Heart left ventricle (tissue), 16 donors: ENCODE data around the gene SREBF1. TPM values are rescaled to one million over a fixed set of nuclear protein-coding genes. Genes with fewer than 3 reads are reported as not detected.

Experiments used
- ATAC-seq, 4 donors: fragments of 200-7000 bp; cut with Tn5 transposase; one replicate each; pipeline ENCODE4 v1.9.1; 2020 to 2022; ENCODE audit warnings: moderate library complexity in 4 of 4, mild to moderate bottlenecking in 3 of 4, moderate number of reproducible peaks in 1 of 4
- DNase-seq, 5 donors: peaks; one replicate each; pipeline ENCODE4 v3.0.0-alpha.2; 2020
- H3K27ac ChIP-seq, 12 donors: fragments of 200-600 bp; sonication (generic) in 4 of 12; one replicate each; pipeline versions ENCODE4 v1.5.0 to v1.8.0; 2016 to 2022; ENCODE audit warnings: mild to moderate bottlenecking in 2 of 12
- H3K27me3 ChIP-seq, 9 donors: fragments of 200-600 bp; sonication (generic) in 2 of 9; one replicate each; pipeline versions ENCODE4 v1.5.1 to v1.8.0; 2016 to 2022; ENCODE audit warnings: mild to moderate bottlenecking in 3 of 9
- H3K36me3 ChIP-seq, 9 donors: fragments of 200-600 bp; sonication (generic) in 2 of 9; one replicate each; pipeline versions ENCODE4 v1.5.0 to v1.8.0; 2018 to 2022; ENCODE audit warnings: mild to moderate bottlenecking in 2 of 9
- H3K4me1 ChIP-seq, 12 donors: fragments of 200-600 bp; sonication (generic) in 4 of 12; one replicate each; pipeline versions ENCODE4 v1.5.0 to v1.8.0; 2016 to 2022; ENCODE audit warnings: mild to moderate bottlenecking in 3 of 12
- H3K4me3 ChIP-seq, 12 donors: fragments of 200-600 bp; sonication (generic) in 4 of 12; one replicate each; pipeline versions ENCODE4 v1.5.0 to v1.8.0; 2017 to 2022; ENCODE audit warnings: mild to moderate bottlenecking in 9 of 12, moderate library complexity in 4 of 12
- H3K9me3 ChIP-seq, 12 donors: fragments of 200-600 bp; sonication (generic) in 4 of 12; one replicate each; pipeline versions ENCODE4 v1.5.0 to v1.8.0; 2016 to 2022; ENCODE audit warnings: mild to moderate bottlenecking in 1 of 12
- CTCF ChIP-seq, 12 donors: fragments of 200-600 bp; sonication (generic) in 4 of 12; IDR thresholded peaks; one replicate each; pipeline versions ENCODE4 v1.5.0 to v1.8.0; 2018 to 2022; ENCODE audit warnings: antibody characterized with exemption in 12 of 12, mild to moderate bottlenecking in 5 of 12
- POLR2A ChIP-seq, 2 donors: fragments of 450-650 bp; IDR thresholded peaks; one replicate each; pipeline ENCODE4 v1.6.1; 2017; ENCODE audit warnings: antibody characterized with exemption in 2 of 2, mild to moderate bottlenecking in 2 of 2, moderate library complexity in 2 of 2
- WGBS, 4 donors: extraction: QIAGEN DNeasy Blood & Tissue Kit in 2 of 4; methylation state at CpG; one replicate each; pipeline versions ENCODE4 v1.1.5 to v1.1.7; 2013 to 2018; 5-methylcytosine and 5-hydroxymethylcytosine counted together
- intact Hi-C, 10 donors: fragments of 100-400 bp; cut with DNase I; formaldehyde crosslinking; loops; one replicate each; pipeline versions ENCODE4 v1.11.1 to v1.14.2; 2022
- polyA plus RNA-seq, 2 donors: library from polyadenylated mRNA; stranded (reverse); fragments of 200-250 nt; gene quantifications; one replicate each; pipeline ENCODE4 v1.2.3, GENCODE V29; 2013
- total RNA-seq, 9 donors: library from RNA; depleted of rRNA in 2 of 9; stranded (reverse); fragments of >200 nt in 2 of 9; fragmentation: NEBNext Ultra II Directional in 3 of 9; extraction: Animal tissue kit (Norgen Biotek cat#: 25700) in 3 of 9; gene quantifications; one replicate each; pipeline versions ENCODE4 v1.1.0 to v1.2.4, GENCODE V29; 2016 to 2023
- donor health status: ischemic (EF 13 %, LVEDD 7.1; RV severe dilation, severe dysfunction).
- donor health status: healthy with polysubstance abuse.
- donor health status: DM: no; HTN: yes; CAD: no.
- donor health status: DM: no; HTN: no; CAD: no.
- donor health status: ischemic (EF 25% LVEDD 6.9; RV normal size, moderate dysfunction).
- donor health status: ischemic (EF 25% LVEDD 5.7; RV mildly dilated, moderate dysfunction).
- donor health status: healthy.
- donor health status: DM: yes; HTN: yes; CAD: no.
- donor health status: ischemic (EF 35%, LVEDD 5.7; RV mildly dilated, moderate dysfunction).
- donor health status: nonischemic (EF 11% LVEDD 7.7; RV severe dilation, severe dysfunction).
- donor health status: DM: yes; HTN: yes; CAD: no.
- donor health status: PGD.
- donor health status: ischemic (EF 29% LVEDD 5.4; RV normal size, mild dysfunction).
- donor health status: nonischemic (EF 23%, LVEDD 6.1; RV moderate dilation, normal function).

SREBF1 gene
- total and polyA plus RNA-seq, 11 donors = 12.8 to 55.2 (median 21.4) TPM

GRCh38 chr17:17824783-17825614 lies 11.8 kb downstream of the SREBF1 start:
- intact Hi-C loops = loop anchor here in 1 of 10 donors (5.0 kb wide), 1 partner anchor 147 kb away; the partner anchor contains the start of genes DRC3 and TOM1L2
- TF ChIP-seq POLR2A (IDR thresholded peaks at IDR 0.05) (no peak), CTCF (IDR thresholded peaks at IDR 0.05) (no peak)

GRCh38 chr17:17824119-17824782 lies 12.5 kb downstream of the SREBF1 start:
- Histone ChIP-seq H3K4me1 (peaks cover 26 to 79% (median 40%) of the 10 kb centered on the region in 12 donors), H3K36me3 (peaks cover 0 to 13% (median 6%) of the 10 kb centered on the region in 9 donors), H3K27me3 (no peaks in the 10 kb centered on the region), H3K9me3 (no peaks in the 10 kb centered on the region), H3K27ac (peak overlapping the region; percentile 43 to 88 (median 83)), H3K4me3 (peak overlapping the region in 11 of 12 donors; percentile 22 to 69 (median 57))
- DNase-seq = no peak
- whole genome bisulfite sequencing, 4 donors = 1 to 24% (median 19%) methylated on average over 8 to 11 of the region's 11 CpGs
- intact Hi-C loops = loop anchor here in 1 of 10 donors (5.0 kb wide), 1 partner anchor 148 kb away; the partner anchor contains the start of genes DRC3 and TOM1L2
- peak in 2 of 4 donors; percentile 1 to 3 for ATAC-seq
- TF ChIP-seq POLR2A (IDR thresholded peaks at IDR 0.05) = no peak
- TF ChIP-seq CTCF (IDR thresholded peaks at IDR 0.05) = no peak

More at GRCh38 chr17:17824783-17825614, 11.8 kb downstream of the SREBF1 start:
- Histone ChIP-seq H3K36me3 (peaks cover 0 to 5% (median 2%) of the 10 kb centered on the region in 9 donors), H3K9me3 (no peaks in the 10 kb centered on the region), H3K4me1 (peaks cover 20 to 71% (median 38%) of the 10 kb centered on the region in 12 donors), H3K4me3 (no peak overlapping the region), H3K27ac (peak overlapping the region; percentile 43 to 88 (median 83)), H3K27me3 (no peaks in the 10 kb centered on the region)
- ATAC-seq (no peak), DNase-seq (no peak)
- 38 to 54% (median 45%) methylated on average over 13 to 14 of the region's 14 CpGs for WGBS, 4 donors

- Histone ChIP-seq H3K36me3 (peaks cover 0 to 20% (median 13%) of the 10 kb centered on the region in 9 donors), H3K4me3 (peak overlapping the region in 11 of 12 donors; percentile 22 to 69 (median 57)), H3K27ac (peak overlapping the region; percentile 43 to 88 (median 83)), H3K9me3 (no peaks in the 10 kb centered on the region), H3K4me1 (peaks cover 26 to 83% (median 42%) of the 10 kb centered on the region in 12 donors), H3K27me3 (no peaks in the 10 kb centered on the region)
- intact Hi-C loops = loop anchor here in 2 of 10 donors (2.0 to 5.0 kb wide), 2 partner anchors 13 to 149 kb away; partner anchors contain the start of genes DRC3 (in 1 of the 2), SREBF1 (in 1 of the 2) and TOM1L2 (in 1 of the 2)
- WGBS, 4 donors = 0 to 5% (median 2%) methylated on average over 13 to 69 of the region's 69 CpGs
- DNase-seq (peak; percentile 86 to 93 (median 88)), ATAC-seq (peak; percentile 83 to 90 (median 90))
- TF ChIP-seq CTCF (IDR thresholded peaks at IDR 0.05) = no peak
- no peak for TF ChIP-seq POLR2A (IDR thresholded peaks at IDR 0.05)
These were observed 13.2 kb downstream of the SREBF1 start for GRCh38 chr17:17823433-17824118.
